Kidney (tissue), 14 donors: ENCODE results near the gene NR3C2. TPM values are rescaled to one million over a fixed set of nuclear protein-coding genes. Genes with fewer than 3 reads are reported as not detected.

ENCODE experiments used
- DNase-seq, 5 donors: peaks; one replicate each; pipeline ENCODE4 v3.0.0-alpha.2; 2013 to 2020
- FAIRE-seq: peaks from 2 replicates; lab custom pipeline; 2012; peaks lifted over from hg19 to GRCh38; lab: Jason Lieb, UNC
- H3K27ac ChIP-seq, 2 donors: one replicate each; pipeline ENCODE4 v1.7.0; 2013; ENCODE audit warnings: low read depth in 2 of 2, low read length in 2 of 2, inconsistent platforms in 1 of 2
- H3K27me3 ChIP-seq: one replicate; pipeline ENCODE4 v1.7.1; 2013; ENCODE audit warnings: low read length, inconsistent platforms; ENCODE audit not compliant: control insufficient read depth, insufficient read depth
- H3K36me3 ChIP-seq, 3 donors: one replicate each; pipeline versions ENCODE4 v1.7.0 to v1.7.1; 2013; ENCODE audit warnings: low read length in 3 of 3, control low read depth in 1 of 3, inconsistent platforms in 1 of 3; ENCODE audit not compliant: insufficient read depth in 3 of 3, control insufficient read depth in 2 of 3
- H3K4me1 ChIP-seq, 3 donors: one replicate each; pipeline versions ENCODE4 v1.7.0 to v1.7.1; 2013; ENCODE audit warnings: low read length in 3 of 3, inconsistent platforms in 1 of 3, low read depth in 1 of 3; ENCODE audit not compliant: control insufficient read depth in 2 of 3, insufficient read depth in 2 of 3
- H3K4me3 ChIP-seq, 3 donors: one replicate each; pipeline versions ENCODE4 v1.7.0 to v1.8.1; 2013; ENCODE audit warnings: low read length in 3 of 3, control low read depth in 1 of 3, inconsistent platforms in 1 of 3
- H3K9ac ChIP-seq, 3 donors: one replicate each; pipeline versions ENCODE4 v1.7.0 to v1.7.1; 2013; ENCODE audit warnings: low read length in 3 of 3, control low read depth in 1 of 3, inconsistent platforms in 1 of 3
- H3K9me3 ChIP-seq, 3 donors: one replicate each; pipeline versions ENCODE4 v1.7.0 to v1.7.1; 2013; ENCODE audit warnings: low read length in 3 of 3, control low read depth in 1 of 3, inconsistent platforms in 1 of 3; ENCODE audit not compliant: control insufficient read depth in 2 of 3, insufficient read depth in 1 of 3
- CTCF ChIP-seq: IDR thresholded peaks from 3 replicates; pipeline ENCODE4 v1.5.1; 2012; ENCODE audit warnings: mild to moderate bottlenecking, moderate library complexity, borderline replicate concordance; ENCODE audit not compliant: insufficient read depth; ENCODE audit errors: extremely low read depth
- intact Hi-C: fragments of 100-400 bp; cut with DNase I; formaldehyde crosslinking; loops from one replicate; pipeline ENCODE4 v1.11.1; 2022
- polyA plus RNA-seq: library from polyadenylated mRNA; stranded (reverse); fragments of 350-450 nt; fragmentation: Illumina TruSeq; extraction: RNeasy Lipid Tissue Mini Kit (QIAGEN cat#74804); gene quantifications from one replicate; pipeline ENCODE4 v1.2.3, GENCODE V29; 2014; ENCODE audit warnings: low read depth, low replicate concordance; ENCODE audit not compliant: insufficient read depth
- total RNA-seq: library from RNA; stranded (reverse); fragmentation: NEBNext Ultra II Directional; extraction: Animal tissue kit (Norgen Biotek cat#: 25700); gene quantifications from one replicate; pipeline ENCODE4 v1.2.1, GENCODE V29; 2021
- donor health status: control.
- donor health status: control.
- donor health status: control.
- donor health status: control.
- donor health status: control.
- donor health status: DM: yes; HTN: yes; CAD: no.
- donor health status: Normal renal cell carcinoma (clear cell type).

The NR3C2 gene
- total and polyA plus RNA-seq, 2 donors from 2014 or later: 8.7 to 43.4 TPM

GRCh38 chr4:148335133-148335532 lies 107.1 kb downstream of the NR3C2 start:
- H3K27ac ChIP-seq: no peak overlapping the region
- no peak for TF ChIP-seq CTCF
- intact Hi-C loops: no loop called here
- H3K4me3 ChIP-seq: no peak overlapping the region
- no peaks in the 10 kb centered on the region for H3K9me3 ChIP-seq
- no peaks in the 10 kb centered on the region for H3K27me3 ChIP-seq
- H3K4me1 ChIP-seq: peaks cover 0 to 3% (median 0%) of the 10 kb centered on the region in 3 donors
- no peaks in the 10 kb centered on the region for H3K36me3 ChIP-seq
- H3K9ac ChIP-seq: no peak overlapping the region
- no peak for DNase-seq
- FAIRE-seq: no peak

- DNase-seq: no peak
- Histone ChIP-seq H3K4me3 (no peak overlapping the region), H3K27ac (no peak overlapping the region), H3K27me3 (no peaks in the 10 kb centered on the region), H3K4me1 (peaks cover 0 to 3% (median 0%) of the 10 kb centered on the region in 3 donors), H3K9ac (no peak overlapping the region), H3K9me3 (no peaks in the 10 kb centered on the region), H3K36me3 (no peaks in the 10 kb centered on the region)
- intact Hi-C loops: no loop called here
- no peak for TF ChIP-seq CTCF
- no peak for FAIRE-seq
These were observed 108.9 kb downstream of the NR3C2 start for GRCh38 chr4:148333265-148333664.

- TF ChIP-seq CTCF: no peak
- Histone ChIP-seq H3K27me3 (no peaks in the 10 kb centered on the region), H3K9ac (no peak overlapping the region), H3K4me1 (peaks cover 0 to 6% (median 0%) of the 10 kb centered on the region in 3 donors), H3K4me3 (no peak overlapping the region), H3K9me3 (no peaks in the 10 kb centered on the region), H3K36me3 (no peaks in the 10 kb centered on the region), H3K27ac (no peak overlapping the region)
- intact Hi-C loops: no loop called here
- DNase-seq (peak in 3 of 5 donors; percentile 22 to 62 (median 56)), FAIRE-seq (no peak)
These were observed 109.7 kb downstream of the NR3C2 start for GRCh38 chr4:148332486-148332885.

GRCh38 chr4:148330724-148331123 lies 111.5 kb downstream of the NR3C2 start:
- H3K4me3 ChIP-seq: no peak overlapping the region
- intact Hi-C loops: no loop called here
- no peak for TF ChIP-seq CTCF
- H3K4me1 ChIP-seq: peaks cover 0 to 6% (median 0%) of the 10 kb centered on the region in 3 donors
- DNase-seq (no peak), FAIRE-seq (no peak)
- H3K27ac ChIP-seq: no peak overlapping the region
- H3K36me3 ChIP-seq: no peaks in the 10 kb centered on the region
- H3K9ac ChIP-seq: no peak overlapping the region
- H3K27me3 ChIP-seq: no peaks in the 10 kb centered on the region
- no peaks in the 10 kb centered on the region for H3K9me3 ChIP-seq
